ENCODE measurements around the gene TFPI. TPM values are rescaled to one million over a fixed set of nuclear protein-coding genes. Genes with fewer than 3 reads are reported as not detected.

TFPI gene
- total RNA-seq, 1 donor from 2014 or later, result 0.50 TPM

- no peaks in the 10 kb centered on the region for H3K9me3 Mint-ChIP-seq
- no peak overlapping the region for H3K4me3 Mint-ChIP-seq (ENCODE audit: low read depth)
- peaks cover 4% of the 10 kb centered on the region for H3K4me1 Mint-ChIP-seq (ENCODE audit: low read depth)
- DNase-seq (ENCODE audit: low spot score), result no peak
- H3K36me3 Mint-ChIP-seq (ENCODE audit: low read depth), result no peaks in the 10 kb centered on the region
- peaks cover 9% of the 10 kb centered on the region for H3K27me3 Mint-ChIP-seq (ENCODE audit: low read depth)
- intact Hi-C loops (cut with micrococcal nuclease), result loop anchor here (5.0 to 10.0 kb wide), 2 partner anchors 861 to 1009 kb away; no protein-coding TSS in a partner anchor
- no peak overlapping the region for H3K27ac Mint-ChIP-seq
Observed at GRCh38 chr2:187503700-187504099, 50.5 kb downstream of the TFPI start.

- intact Hi-C loops (cut with micrococcal nuclease), result loop anchor here (5.0 to 10.0 kb wide), 2 partner anchors 862 to 1010 kb away; no protein-coding TSS in a partner anchor
- H3K36me3 Mint-ChIP-seq (ENCODE audit: low read depth), result no peaks in the 10 kb centered on the region
- H3K4me1 Mint-ChIP-seq (ENCODE audit: low read depth), result peaks cover 4% of the 10 kb centered on the region
Observed at GRCh38 chr2:187502467-187502866, 51.8 kb downstream of the TFPI start.

DNA sequence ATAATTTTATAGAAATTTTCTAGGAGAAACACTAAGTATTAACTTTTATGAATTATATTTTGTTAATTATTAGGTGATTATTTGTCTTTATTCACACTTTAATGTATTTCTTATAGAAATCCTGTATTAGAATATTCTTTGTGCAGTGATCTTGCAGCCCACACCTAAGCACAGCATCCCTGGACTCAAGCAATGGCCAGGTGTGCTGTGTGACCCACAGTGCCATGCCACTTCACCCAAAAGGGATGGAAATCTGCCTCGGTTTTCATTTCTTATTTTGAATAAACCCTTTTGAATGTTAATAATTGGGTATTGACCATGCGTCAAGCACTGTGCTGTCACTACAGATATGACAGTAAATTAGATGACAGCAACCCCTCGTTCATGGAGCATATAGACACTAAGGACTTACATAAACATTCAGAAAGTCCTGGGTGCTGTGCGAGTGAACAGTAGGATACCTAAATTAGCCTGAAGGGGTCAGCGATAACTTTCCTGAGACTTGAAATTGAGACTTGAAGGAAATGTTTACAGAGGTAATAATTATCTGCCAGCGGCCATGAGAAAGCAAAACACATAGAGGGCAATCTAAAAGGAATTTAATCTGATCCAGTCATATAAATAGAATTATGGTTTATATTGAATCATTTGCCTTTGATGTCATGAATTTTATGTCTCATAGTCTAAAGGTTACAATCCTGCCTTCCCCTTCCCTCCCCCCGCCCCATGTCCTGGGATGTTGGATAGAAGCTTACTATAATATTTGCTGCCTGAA, 53.5 kb downstream of the TFPI start:
- Mint-ChIP-seq H3K4me1 (ENCODE audit: low read depth) (peaks cover 4% of the 10 kb centered on the region), H3K4me3 (ENCODE audit: low read depth) (no peak overlapping the region)
- intact Hi-C loops (cut with micrococcal nuclease), result loop anchor here (1.0 to 10.0 kb wide), 4 partner anchors 81 to 1012 kb away; no protein-coding TSS in a partner anchor

More at GRCh38 chr2:187502467-187502866, 51.8 kb downstream of the TFPI start:
- H3K4me3 Mint-ChIP-seq (ENCODE audit: low read depth), result no peak overlapping the region
- H3K27ac Mint-ChIP-seq, result no peak overlapping the region
- H3K27me3 Mint-ChIP-seq (ENCODE audit: low read depth), result peaks cover 5% of the 10 kb centered on the region
- DNase-seq (ENCODE audit: low spot score), result no peak
- H3K9me3 Mint-ChIP-seq, result no peaks in the 10 kb centered on the region

GRCh38 chr2:187499941-187500532, 54.2 kb downstream of the TFPI start:
- no peak for DNase-seq (ENCODE audit: low spot score)

More for the DNA sequence above, 53.5 kb downstream of the TFPI start:
- Mint-ChIP-seq H3K36me3 (ENCODE audit: low read depth) (no peaks in the 10 kb centered on the region), H3K9me3 (no peaks in the 10 kb centered on the region), H3K27me3 (ENCODE audit: low read depth) (peaks cover 5% of the 10 kb centered on the region), H3K27ac (no peak overlapping the region)
- no peak for DNase-seq (ENCODE audit: low spot score)

DNA sequence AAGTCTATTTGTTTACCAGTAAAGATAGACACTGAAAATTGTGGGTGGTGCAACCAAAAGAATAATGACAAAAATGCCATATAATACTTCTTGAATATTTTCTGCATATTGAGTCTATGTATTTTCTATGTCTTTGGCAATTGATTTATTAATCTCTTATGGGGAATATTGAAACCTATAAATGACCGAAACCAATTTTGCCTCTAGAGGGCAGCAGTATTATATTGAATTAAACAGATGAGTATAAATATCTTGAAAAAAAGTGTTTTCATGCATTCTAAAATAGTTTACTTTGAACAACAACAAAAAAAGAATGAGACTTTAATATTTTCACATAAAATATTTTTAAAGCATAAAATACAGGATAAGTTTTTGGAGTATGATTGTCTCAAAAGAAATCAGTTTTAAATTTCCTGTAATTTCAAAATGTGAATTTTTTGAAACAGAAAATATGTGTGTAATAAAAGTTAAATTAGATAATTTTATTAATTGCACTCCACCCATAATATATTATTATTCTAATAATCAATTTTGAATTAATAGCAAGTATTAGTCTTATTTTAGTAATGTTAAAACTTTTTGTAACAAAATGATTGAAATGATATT, 56.3 kb downstream of the TFPI start:
- H3K9me3 Mint-ChIP-seq, result peaks cover 3% of the 10 kb centered on the region
- no peaks in the 10 kb centered on the region for H3K36me3 Mint-ChIP-seq (ENCODE audit: low read depth)
- no peak overlapping the region for H3K4me3 Mint-ChIP-seq (ENCODE audit: low read depth)
- H3K27me3 Mint-ChIP-seq (ENCODE audit: low read depth), result peaks cover 5% of the 10 kb centered on the region
- H3K4me1 Mint-ChIP-seq (ENCODE audit: low read depth), result no peaks in the 10 kb centered on the region
- intact Hi-C loops (cut with micrococcal nuclease), result no loop called here
- DNase-seq (ENCODE audit: low spot score), result no peak
- H3K27ac Mint-ChIP-seq, result no peak overlapping the region

More at GRCh38 chr2:187499941-187500532, 54.2 kb downstream of the TFPI start:
- Mint-ChIP-seq H3K4me3 (ENCODE audit: low read depth) (no peak overlapping the region), H3K36me3 (ENCODE audit: low read depth) (no peaks in the 10 kb centered on the region), H3K27me3 (ENCODE audit: low read depth) (peaks cover 5% of the 10 kb centered on the region), H3K4me1 (ENCODE audit: low read depth) (peaks cover 4% of the 10 kb centered on the region), H3K9me3 (no peaks in the 10 kb centered on the region), H3K27ac (no peak overlapping the region)
- intact Hi-C loops (cut with micrococcal nuclease), result loop anchor here (1.0 to 10.0 kb wide), 4 partner anchors 81 to 1012 kb away; no protein-coding TSS in a partner anchor

DNA sequence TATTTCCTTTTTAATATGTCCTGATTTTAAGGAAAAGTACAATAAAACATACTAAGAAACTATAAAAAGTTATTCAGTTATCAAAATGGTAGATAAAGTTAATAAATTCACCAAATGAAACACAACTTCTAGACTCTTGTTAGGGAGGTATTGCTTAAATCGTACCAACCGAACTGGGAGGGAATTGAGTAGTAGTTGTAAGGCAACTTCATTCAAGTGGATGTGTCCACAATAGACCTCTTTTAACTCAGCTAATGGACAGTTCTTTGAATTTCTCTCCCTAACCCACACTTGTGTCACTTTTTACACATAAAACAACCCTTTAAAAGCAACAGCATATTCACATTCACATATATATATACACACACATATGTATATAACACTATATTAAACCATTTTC, 57.1 kb downstream of the TFPI start:
- intact Hi-C loops (cut with micrococcal nuclease), result no loop called here
- DNase-seq (ENCODE audit: low spot score), result no peak
- H3K27me3 Mint-ChIP-seq (ENCODE audit: low read depth), result no peaks in the 10 kb centered on the region

DNA sequence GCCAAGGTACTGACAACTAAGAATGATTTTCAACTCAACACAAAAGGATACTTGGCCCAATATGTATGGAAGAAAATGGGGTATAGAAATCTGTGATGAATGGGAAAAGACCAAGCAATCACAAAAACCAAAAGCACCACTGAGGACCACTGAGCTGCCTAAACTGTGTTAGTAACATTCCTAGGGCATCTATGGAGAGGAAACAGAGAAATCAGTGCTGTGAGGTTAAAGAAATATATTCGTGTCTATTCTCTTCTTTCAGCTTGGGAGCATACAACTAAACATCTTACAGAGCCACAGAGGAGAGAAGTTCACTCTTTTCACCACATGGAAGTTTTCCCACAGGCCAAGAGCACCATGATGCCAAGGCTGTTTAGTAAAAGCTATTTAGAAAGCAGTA, 58.9 kb downstream of the TFPI start:
- Mint-ChIP-seq H3K36me3 (ENCODE audit: low read depth) (no peaks in the 10 kb centered on the region), H3K9me3 (peaks cover 3% of the 10 kb centered on the region), H3K4me3 (ENCODE audit: low read depth) (no peak overlapping the region), H3K27me3 (ENCODE audit: low read depth) (no peaks in the 10 kb centered on the region), H3K27ac (no peak overlapping the region), H3K4me1 (ENCODE audit: low read depth) (no peaks in the 10 kb centered on the region)
- intact Hi-C loops (cut with micrococcal nuclease), result no loop called here
- DNase-seq (ENCODE audit: low spot score), result no peak

More for the DNA sequence above, 57.1 kb downstream of the TFPI start:
- no peaks in the 10 kb centered on the region for H3K36me3 Mint-ChIP-seq (ENCODE audit: low read depth)
- no peaks in the 10 kb centered on the region for H3K4me1 Mint-ChIP-seq (ENCODE audit: low read depth)
- peaks cover 3% of the 10 kb centered on the region for H3K9me3 Mint-ChIP-seq
- H3K27ac Mint-ChIP-seq, result no peak overlapping the region
- H3K4me3 Mint-ChIP-seq (ENCODE audit: low read depth), result no peak overlapping the region

DNA sequence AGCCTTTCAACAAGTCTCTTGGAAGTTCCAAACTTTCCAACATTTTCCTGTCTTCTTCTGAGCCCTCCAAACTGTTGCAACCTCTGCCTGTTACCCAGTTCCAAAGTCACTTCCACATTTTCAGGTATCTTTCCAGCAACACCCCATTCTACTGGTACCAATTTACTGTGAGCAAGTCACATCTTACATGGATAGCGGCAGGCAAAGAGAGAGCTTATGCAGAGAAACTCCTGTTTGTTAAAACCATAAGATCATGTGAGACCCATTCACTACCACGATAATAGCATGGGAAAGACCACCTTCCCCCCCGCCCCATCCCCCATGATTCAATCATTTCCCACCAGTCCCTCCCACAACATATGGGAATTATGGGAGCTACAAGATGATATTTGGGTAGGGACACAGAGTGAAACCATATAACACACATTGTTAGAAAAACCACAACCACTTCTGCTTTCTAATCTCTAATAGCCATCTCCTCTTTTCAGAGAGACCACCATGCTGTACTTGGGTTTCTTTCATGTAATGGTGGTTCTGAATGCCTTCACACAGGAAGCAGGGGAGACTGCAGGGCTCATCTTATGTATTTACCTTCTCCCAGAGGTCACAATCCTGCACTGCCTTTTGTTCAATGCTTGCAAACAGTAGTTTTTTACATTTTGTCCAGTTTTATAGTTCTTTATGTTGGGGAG, 60.2 kb downstream of the TFPI start:
- DNase-seq (ENCODE audit: low spot score), result no peak
- Mint-ChIP-seq H3K4me3 (ENCODE audit: low read depth) (no peak overlapping the region), H3K36me3 (ENCODE audit: low read depth) (no peaks in the 10 kb centered on the region), H3K27me3 (ENCODE audit: low read depth) (no peaks in the 10 kb centered on the region), H3K4me1 (ENCODE audit: low read depth) (no peaks in the 10 kb centered on the region), H3K27ac (no peak overlapping the region), H3K9me3 (peaks cover 3% of the 10 kb centered on the region)
- intact Hi-C loops (cut with micrococcal nuclease), result no loop called here

- DNase-seq (ENCODE audit: low spot score), result no peak
- no peaks in the 10 kb centered on the region for H3K36me3 Mint-ChIP-seq (ENCODE audit: low read depth)
- peaks cover 3% of the 10 kb centered on the region for H3K9me3 Mint-ChIP-seq
- no peaks in the 10 kb centered on the region for H3K27me3 Mint-ChIP-seq (ENCODE audit: low read depth)
- H3K27ac Mint-ChIP-seq, result no peak overlapping the region
- H3K4me3 Mint-ChIP-seq (ENCODE audit: low read depth), result no peak overlapping the region
- no peaks in the 10 kb centered on the region for H3K4me1 Mint-ChIP-seq (ENCODE audit: low read depth)
- intact Hi-C loops (cut with micrococcal nuclease), result no loop called here
Observed at GRCh38 chr2:187493180-187493579, 61.1 kb downstream of the TFPI start.

DNA sequence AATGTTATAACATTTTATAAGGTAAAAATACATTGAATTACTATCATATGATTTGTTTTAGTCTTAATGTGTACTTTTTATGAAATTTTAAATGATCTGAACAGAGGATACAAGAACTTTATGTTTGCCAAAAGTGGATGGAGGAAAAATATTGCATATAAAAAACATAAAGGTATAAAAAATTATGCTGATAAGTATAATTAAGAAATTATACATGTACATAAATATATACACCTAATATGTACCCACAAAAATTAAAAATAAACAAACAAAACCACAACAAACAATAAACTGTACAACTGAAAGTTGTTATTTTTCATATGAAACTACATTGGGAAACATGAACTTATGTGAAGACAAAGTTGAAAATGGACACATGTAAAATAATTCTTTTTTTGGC, 68.0 kb downstream of the TFPI start:
- H3K9me3 Mint-ChIP-seq, result no peaks in the 10 kb centered on the region
- no peak overlapping the region for H3K4me3 Mint-ChIP-seq (ENCODE audit: low read depth)
- H3K4me1 Mint-ChIP-seq (ENCODE audit: low read depth), result no peaks in the 10 kb centered on the region
- intact Hi-C loops (cut with micrococcal nuclease), result no loop called here
- no peak overlapping the region for H3K27ac Mint-ChIP-seq
- no peaks in the 10 kb centered on the region for H3K27me3 Mint-ChIP-seq (ENCODE audit: low read depth)
- H3K36me3 Mint-ChIP-seq (ENCODE audit: low read depth), result no peaks in the 10 kb centered on the region
- DNase-seq (ENCODE audit: low spot score), result no peak

DNA sequence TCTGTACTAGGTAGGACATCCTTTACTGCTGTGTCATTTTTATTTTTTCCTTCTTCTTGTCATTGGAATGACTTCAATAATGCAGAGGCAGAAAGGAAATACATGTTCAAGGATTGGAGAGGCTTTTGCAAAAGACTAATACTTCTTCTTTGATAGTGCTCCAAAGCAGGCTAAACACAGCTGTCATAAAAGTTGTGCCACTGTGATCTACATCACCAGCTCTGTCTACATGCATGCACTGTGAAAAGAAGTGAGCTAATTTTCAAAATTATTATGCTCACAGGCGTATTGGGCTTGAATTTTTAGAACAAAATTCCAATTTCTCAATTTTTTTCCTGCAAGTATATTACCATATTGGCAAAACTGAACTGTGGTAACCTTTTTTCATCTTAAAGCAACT, 68.7 kb downstream of the TFPI start:
- intact Hi-C loops (cut with micrococcal nuclease), result no loop called here
- DNase-seq (ENCODE audit: low spot score), result no peak
- H3K36me3 Mint-ChIP-seq (ENCODE audit: low read depth), result no peaks in the 10 kb centered on the region
- no peaks in the 10 kb centered on the region for H3K27me3 Mint-ChIP-seq (ENCODE audit: low read depth)
- H3K27ac Mint-ChIP-seq, result no peak overlapping the region
- no peak overlapping the region for H3K4me3 Mint-ChIP-seq (ENCODE audit: low read depth)
- H3K9me3 Mint-ChIP-seq, result no peaks in the 10 kb centered on the region
- no peaks in the 10 kb centered on the region for H3K4me1 Mint-ChIP-seq (ENCODE audit: low read depth)

DNA sequence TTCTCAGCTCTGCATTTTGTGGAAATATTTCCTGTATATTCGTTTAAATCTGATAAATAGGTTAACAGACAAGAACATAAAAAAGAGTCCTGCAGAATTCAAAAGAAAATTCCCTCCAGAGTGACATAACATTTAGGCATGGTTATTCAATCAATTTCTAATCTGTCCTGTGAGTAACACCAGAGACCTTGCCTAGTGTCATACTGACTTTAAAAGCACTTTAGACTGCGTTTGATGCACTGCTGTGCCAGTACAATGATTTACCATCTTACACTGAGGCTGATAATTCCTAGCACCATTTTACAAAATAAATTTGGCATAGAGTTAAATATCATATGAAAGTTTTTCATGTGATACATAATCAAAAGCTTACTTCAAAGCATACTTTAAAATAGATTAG, 70.7 kb downstream of the TFPI start:
- Mint-ChIP-seq H3K36me3 (ENCODE audit: low read depth) (no peaks in the 10 kb centered on the region), H3K27ac (no peak overlapping the region), H3K4me3 (ENCODE audit: low read depth) (no peak overlapping the region), H3K9me3 (no peaks in the 10 kb centered on the region), H3K27me3 (ENCODE audit: low read depth) (no peaks in the 10 kb centered on the region), H3K4me1 (ENCODE audit: low read depth) (peaks cover 3% of the 10 kb centered on the region)
- intact Hi-C loops (cut with micrococcal nuclease), result no loop called here
- DNase-seq (ENCODE audit: low spot score), result no peak

Data from activated T-helper 2 cell treated with anti-CD3 and anti-CD28 coated beads, Interferon-gamma antibody, Interleukin-2, Interleukin-4, amounts not matched to agents 10 μg/mL and 5 μg/mL and 100 μg/mL, durations not matched to agents 14 hours and 24 hours and 36 hours (primary cell).